Liver (tissue), 9 donors: Measurements from ENCODE around the gene NTNG1. TPM values are rescaled to one million over a fixed set of nuclear protein-coding genes. Genes with fewer than 3 reads are reported as not detected.

ENCODE experiments used
- DNase-seq: peaks from one replicate; pipeline ENCODE4 v3.0.0-alpha.2; 2017; ENCODE audit warnings: low spot score
- H3K27ac ChIP-seq, 2 donors: one replicate each; pipeline ENCODE4 v1.7.0; 2013; ENCODE audit warnings: inconsistent platforms in 2 of 2, low read length in 2 of 2, control low read depth in 1 of 2, low read depth in 1 of 2, mild to moderate bottlenecking in 1 of 2
- H3K27me3 ChIP-seq, 4 donors: one replicate each; pipeline versions ENCODE4 v1.6.1 to v1.7.0; 2013; ENCODE audit warnings: low read length in 3 of 4, inconsistent platforms in 1 of 4, mild to moderate bottlenecking in 1 of 4, moderate library complexity in 1 of 4; ENCODE audit not compliant: control insufficient read depth in 4 of 4, insufficient read depth in 4 of 4
- H3K36me3 ChIP-seq, 4 donors: one replicate each; pipeline versions ENCODE4 v1.6.1 to v1.7.0; 2013; ENCODE audit warnings: low read length in 3 of 4, mild to moderate bottlenecking in 3 of 4, low read depth in 1 of 4, moderate library complexity in 1 of 4; ENCODE audit not compliant: control insufficient read depth in 4 of 4, insufficient read depth in 3 of 4
- H3K4me1 ChIP-seq, 4 donors: one replicate each; pipeline versions ENCODE4 v1.6.1 to v1.7.0; 2013; ENCODE audit warnings: low read length in 3 of 4, mild to moderate bottlenecking in 3 of 4, moderate library complexity in 1 of 4; ENCODE audit not compliant: control insufficient read depth in 4 of 4, insufficient read depth in 4 of 4
- H3K4me3 ChIP-seq, 3 donors: one replicate each; pipeline versions ENCODE4 v1.6.1 to v1.7.0; 2013; ENCODE audit warnings: low read length in 3 of 3, control low read depth in 1 of 3, low read depth in 1 of 3, mild to moderate bottlenecking in 1 of 3
- H3K9ac ChIP-seq, 2 donors: one replicate each; pipeline ENCODE4 v1.7.0; 2013; ENCODE audit warnings: low read length in 2 of 2, mild to moderate bottlenecking in 2 of 2, moderate library complexity in 2 of 2, control low read depth in 1 of 2, low read depth in 1 of 2
- H3K9me3 ChIP-seq, 4 donors: one replicate each; pipeline versions ENCODE4 v1.6.1 to v1.7.0; 2013; ENCODE audit warnings: low read length in 3 of 4; ENCODE audit not compliant: control insufficient read depth in 4 of 4
- ATF3 ChIP-seq: IDR thresholded peaks from 2 replicates; pipeline ENCODE4 v1.6.1; 2016; ENCODE audit warnings: antibody characterized with exemption
- CTCF ChIP-seq: fragments of 150-350 bp; IDR thresholded peaks from 2 replicates; pipeline ENCODE4 v1.5.1; 2017; ENCODE audit warnings: improper control_type of control experiment, low read depth, low read length; ENCODE audit not compliant: missing input control
- EGR1 ChIP-seq, 2 donors: IDR thresholded peaks; 2 replicates each; pipeline ENCODE4 v1.6.1; 2016 to 2018; ENCODE audit warnings: antibody characterized with exemption in 2 of 2, low read depth in 2 of 2
- FOXA1 ChIP-seq: IDR thresholded peaks from 2 replicates; pipeline ENCODE4 v1.6.1; 2016; ENCODE audit warnings: antibody characterized with exemption
- GABPA ChIP-seq, 2 donors: IDR thresholded peaks in 1 of 2; conservative IDR thresholded peaks in 1 of 2; 2 replicates each; pipeline ENCODE4 v1.6.1; 2016; ENCODE audit warnings: antibody characterized with exemption in 2 of 2, mild to moderate bottlenecking in 1 of 2, moderate library complexity in 1 of 2
- HNF4A ChIP-seq, 2 donors: conservative IDR thresholded peaks; 2 replicates each; pipeline ENCODE4 v1.6.1; 2016; ENCODE audit warnings: antibody characterized with exemption in 2 of 2, mild to moderate bottlenecking in 2 of 2
- HNF4G ChIP-seq: IDR thresholded peaks from 2 replicates; pipeline ENCODE4 v1.6.1; 2016; ENCODE audit warnings: antibody characterized with exemption
- MAX ChIP-seq: IDR thresholded peaks from 2 replicates; pipeline ENCODE4 v1.6.1; 2016; ENCODE audit warnings: antibody characterized with exemption
- NR2F2 ChIP-seq: IDR thresholded peaks from 2 replicates; pipeline ENCODE4 v1.6.1; 2016; ENCODE audit warnings: antibody characterized with exemption
- RAD21 ChIP-seq, 2 donors: IDR thresholded peaks; 2 replicates each; pipeline ENCODE4 v1.6.1; 2016; ENCODE audit warnings: antibody characterized with exemption in 2 of 2, mild to moderate bottlenecking in 2 of 2
- REST ChIP-seq: IDR thresholded peaks from 2 replicates; pipeline ENCODE4 v1.6.1; 2016; ENCODE audit warnings: antibody characterized with exemption, mild to moderate bottlenecking
- RXRA ChIP-seq, 2 donors: IDR thresholded peaks; 2 replicates each; pipeline ENCODE4 v1.6.1; 2017 to 2018; ENCODE audit warnings: antibody characterized with exemption in 2 of 2, mild to moderate bottlenecking in 1 of 2
- SP1 ChIP-seq: IDR thresholded peaks from 2 replicates; pipeline ENCODE4 v1.6.1; 2018; ENCODE audit warnings: antibody characterized with exemption, mild to moderate bottlenecking
- TAF1 ChIP-seq: conservative IDR thresholded peaks from 2 replicates; pipeline ENCODE4 v1.6.1; 2016; ENCODE audit warnings: antibody characterized with exemption, mild to moderate bottlenecking
- YY1 ChIP-seq: IDR thresholded peaks from 2 replicates; pipeline ENCODE4 v1.6.1; 2016; ENCODE audit warnings: antibody characterized with exemption, mild to moderate bottlenecking
- ZBTB33 ChIP-seq: IDR thresholded peaks from 2 replicates; pipeline ENCODE4 v1.6.1; 2016; ENCODE audit warnings: antibody characterized with exemption
- WGBS: extraction: QIAGEN DNeasy Blood & Tissue Kit; methylation state at CpG from one replicate; pipeline ENCODE4 v1.1.7; 2013; 5-methylcytosine and 5-hydroxymethylcytosine counted together
- polyA plus RNA-seq, 2 donors: library from polyadenylated mRNA; stranded (reverse) in 1 of 2; unstranded in 1 of 2; fragments of 200-250 nt in 1 of 2; fragments of >200 nt in 1 of 2; fragmentation: Nextera tagmentation in 1 of 2; extraction: Ambion mirVana in 1 of 2; gene quantifications; one replicate each; pipeline versions ENCODE4 v1.2.1 to v1.2.3, GENCODE V29; 2013 to 2015
- total RNA-seq, 2 donors: library from RNA; depleted of rRNA; stranded (reverse); fragments of >200 nt; gene quantifications; one replicate each; pipeline ENCODE4 v1.2.3, GENCODE V29; 2014
- donor health status: healthy.
- donor health status: healthy.
- donor health status: healthy.
- donor health status: healthy.
- donor health status: healthy.

NTNG1 gene
- total and polyA plus RNA-seq, 4 donors: under 0.01 TPM; not detected in 2

- H3K36me3 ChIP-seq: no peaks in the 10 kb centered on the region
- H3K27me3 ChIP-seq: no peaks in the 10 kb centered on the region
- H3K4me1 ChIP-seq: no peaks in the 10 kb centered on the region
- no peak for TF ChIP-seq HNF4G
- WGBS: 68% methylated on average over 4 of the region's 4 CpGs
- H3K9me3 ChIP-seq: no peaks in the 10 kb centered on the region
- no peak overlapping the region for H3K4me3 ChIP-seq
- DNase-seq: no peak
- H3K9ac ChIP-seq: no peak overlapping the region
- H3K27ac ChIP-seq: no peak overlapping the region
These were observed 314.0 kb downstream of the NTNG1 start for GRCh38 chr1:107454791-107455190.

GRCh38 chr1:107457989-107458388 lies 317.1 kb downstream of the NTNG1 start:
- TF ChIP-seq CTCF: no peak
- no peak for TF ChIP-seq MAX
- no peak for TF ChIP-seq TAF1
- TF ChIP-seq ATF3: no peak
- TF ChIP-seq GABPA (IDR thresholded peaks at IDR 0.05 in 1 of 2, conservative IDR thresholded peaks at IDR 0.05 in 1 of 2): no peak
- TF ChIP-seq ZBTB33: no peak
- no peak for TF ChIP-seq YY1
- no peak for TF ChIP-seq FOXA1
- TF ChIP-seq NR2F2: no peak
- TF ChIP-seq RXRA (IDR thresholded peaks at IDR 0.05): no peak
- no peak for TF ChIP-seq HNF4A (conservative IDR thresholded peaks at IDR 0.05)
- TF ChIP-seq REST: no peak
- TF ChIP-seq SP1: no peak
- no peak for TF ChIP-seq EGR1 (IDR thresholded peaks at IDR 0.05; ENCODE audit: low read depth in 2 of 2)
- no peak for TF ChIP-seq RAD21 (IDR thresholded peaks at IDR 0.05)

More at GRCh38 chr1:107457989-107458388, 317.1 kb downstream of the NTNG1 start:
- Histone ChIP-seq H3K4me1 (no peaks in the 10 kb centered on the region), H3K4me3 (no peak overlapping the region), H3K9ac (no peak overlapping the region), H3K36me3 (no peaks in the 10 kb centered on the region), H3K9me3 (no peaks in the 10 kb centered on the region), H3K27ac (no peak overlapping the region), H3K27me3 (no peaks in the 10 kb centered on the region)
- WGBS: 69% methylated on average over 3 of the region's 3 CpGs
- no peak for DNase-seq
